ENCODE data around the gene SULF2.
"Not testable (repeated sequence)": the region's sequence is repeated elsewhere in the genome, so short reads cannot be mapped to it uniquely, and the experiment has no call there.

The SULF2 gene

DNA sequence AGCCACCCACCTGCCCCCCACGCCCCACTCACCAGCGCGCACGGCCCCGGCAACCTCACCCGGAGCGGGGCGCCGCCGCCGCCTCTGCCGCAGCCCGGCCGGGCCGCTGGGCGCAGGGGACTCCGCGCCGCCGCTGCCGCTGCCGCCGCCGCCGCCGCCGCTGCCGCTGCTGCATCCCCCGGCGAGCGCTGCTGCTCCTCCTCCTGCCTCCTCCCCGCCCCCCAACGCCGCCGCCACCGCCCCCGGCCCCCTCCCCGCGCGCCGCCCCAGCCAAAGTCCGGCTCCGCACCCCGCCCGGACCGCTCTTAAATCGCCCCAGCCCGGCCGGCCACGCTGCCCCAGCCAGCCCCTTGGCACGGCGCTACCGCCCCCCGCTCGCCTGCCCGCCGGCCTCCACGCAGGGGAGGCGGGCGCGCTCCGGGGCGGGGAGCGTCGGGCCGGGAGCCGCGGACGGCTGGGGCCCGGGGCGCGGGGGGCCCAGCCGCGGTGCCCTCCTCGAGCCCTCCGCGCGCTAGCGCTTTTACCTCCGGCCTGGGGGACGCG is at the start of gene SULF2:
SULF2 (minus strand) TSS at position 171 of the 543 bp plus-strand sequence. CDS start 28,118 bp downstream, outside the sequence.
- DNase-seq, result no peak

DNA sequence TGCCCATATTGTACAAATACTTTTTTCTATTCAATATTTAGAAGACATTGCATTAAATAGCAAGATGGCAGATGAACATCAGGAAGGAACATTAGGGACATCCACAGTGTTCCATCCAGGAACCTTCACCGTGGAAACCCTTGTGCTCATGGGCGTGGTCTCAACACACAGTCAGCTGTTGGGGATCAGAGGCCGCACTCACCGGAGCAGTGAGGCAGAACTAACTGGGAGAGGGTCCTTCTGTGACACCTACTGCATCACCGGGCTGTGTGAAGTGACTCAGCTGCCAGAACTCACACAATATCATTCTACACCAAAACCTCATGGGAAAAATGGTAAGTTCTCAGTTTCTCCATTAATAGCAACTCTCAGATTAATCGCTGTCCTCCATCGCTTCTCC is 46.4 kb upstream of the SULF2 start:
- not testable (repeated sequence) for DNase-seq

DNA sequence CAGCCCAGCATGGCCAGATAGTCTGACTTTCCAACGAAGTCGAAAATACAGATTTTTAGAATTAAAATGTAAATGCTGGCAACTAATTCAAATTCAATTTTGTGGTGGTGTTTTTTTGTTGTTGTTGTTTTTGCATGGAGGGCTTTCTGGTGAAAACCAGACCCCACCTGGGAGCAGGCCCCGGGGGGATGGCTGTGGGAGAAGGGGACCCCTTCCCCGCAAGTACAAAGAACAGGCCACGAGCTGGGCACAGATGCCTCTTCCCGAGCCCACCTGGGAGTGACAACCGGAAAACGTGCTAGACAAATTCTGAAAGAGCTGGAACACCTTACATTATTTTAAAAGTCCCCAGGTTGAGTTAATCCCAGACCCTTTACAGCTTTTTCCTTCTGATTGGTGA is 41.4 kb upstream of the SULF2 start:
- not testable (repeated sequence) for DNase-seq

DNA sequence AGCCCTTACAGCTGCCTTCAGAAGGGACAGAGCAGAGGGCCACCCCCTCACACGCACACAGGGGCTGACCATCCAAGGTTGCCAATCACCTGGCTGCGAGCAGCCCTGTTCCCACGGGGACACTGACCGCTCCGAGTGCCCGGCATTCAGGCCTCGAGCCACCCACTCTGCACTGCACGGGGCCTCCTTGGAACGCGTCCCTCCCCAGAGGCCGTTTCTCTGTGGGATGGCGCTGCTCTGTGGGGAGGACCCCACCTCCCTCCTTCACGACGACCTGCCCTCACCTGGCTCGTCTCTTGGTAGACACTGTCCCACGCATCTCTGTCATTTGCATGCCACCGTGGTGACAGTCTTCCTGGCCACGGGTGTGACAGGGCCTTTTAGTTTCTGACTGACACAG is 40.7 kb upstream of the SULF2 start:
- DNase-seq, result not testable (repeated sequence)

DNA sequence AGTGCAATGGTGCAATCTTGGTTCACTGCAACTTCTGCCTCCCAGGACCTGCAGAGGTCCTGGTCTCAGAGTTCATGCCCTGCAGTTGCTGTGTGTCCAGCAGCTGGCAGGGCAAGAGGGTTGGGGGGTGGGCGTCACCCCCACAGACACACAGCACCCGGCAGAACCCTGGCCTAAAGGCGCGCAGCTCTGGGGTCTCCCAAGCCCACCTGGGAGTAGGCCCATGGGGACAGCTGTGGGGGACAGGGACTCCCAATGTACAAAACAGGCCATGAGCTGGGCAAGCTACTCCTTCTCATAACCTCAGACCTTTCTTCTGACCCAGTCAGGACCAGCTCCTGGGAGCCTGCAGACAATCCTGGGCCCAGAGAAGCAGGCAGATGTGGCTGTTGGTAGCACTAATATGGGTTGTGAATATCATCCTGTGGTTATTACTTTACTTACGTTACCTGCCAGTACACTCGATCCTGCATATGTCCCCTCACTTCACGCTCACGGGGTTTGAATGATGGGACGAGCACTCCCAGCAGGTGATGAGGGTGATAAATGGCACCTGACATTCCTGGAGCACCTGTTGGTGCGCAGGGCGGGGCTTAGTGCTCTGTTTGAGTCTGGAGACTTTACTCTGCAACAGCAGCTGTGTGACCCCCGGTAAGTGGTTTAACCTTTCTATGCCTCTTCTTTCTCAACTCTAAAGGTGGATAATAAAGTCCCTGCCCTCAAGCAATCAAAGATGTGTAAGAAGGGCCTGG is 39.9 kb upstream of the SULF2 start:
- DNase-seq, result no peak

DNA sequence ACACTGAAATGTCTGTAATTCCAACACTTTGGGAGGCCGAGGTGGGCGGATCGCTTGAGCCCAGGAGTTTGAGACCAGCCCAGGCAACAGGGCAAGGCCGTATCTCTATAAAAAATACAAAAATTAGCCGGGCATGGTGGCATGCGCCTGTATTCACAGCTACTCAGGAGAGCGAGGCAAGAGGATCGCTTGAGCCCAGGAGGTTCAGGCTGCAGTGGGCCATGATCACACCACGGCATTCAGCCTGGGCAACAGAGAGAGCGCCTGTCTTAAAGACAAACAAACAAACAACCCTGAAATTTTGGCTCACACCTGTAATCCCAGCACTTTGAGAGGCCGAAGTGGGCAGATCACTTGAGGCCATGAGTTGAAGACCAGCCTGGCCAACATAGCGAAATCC is 38.7 kb upstream of the SULF2 start:
- not testable (repeated sequence) for DNase-seq

DNA sequence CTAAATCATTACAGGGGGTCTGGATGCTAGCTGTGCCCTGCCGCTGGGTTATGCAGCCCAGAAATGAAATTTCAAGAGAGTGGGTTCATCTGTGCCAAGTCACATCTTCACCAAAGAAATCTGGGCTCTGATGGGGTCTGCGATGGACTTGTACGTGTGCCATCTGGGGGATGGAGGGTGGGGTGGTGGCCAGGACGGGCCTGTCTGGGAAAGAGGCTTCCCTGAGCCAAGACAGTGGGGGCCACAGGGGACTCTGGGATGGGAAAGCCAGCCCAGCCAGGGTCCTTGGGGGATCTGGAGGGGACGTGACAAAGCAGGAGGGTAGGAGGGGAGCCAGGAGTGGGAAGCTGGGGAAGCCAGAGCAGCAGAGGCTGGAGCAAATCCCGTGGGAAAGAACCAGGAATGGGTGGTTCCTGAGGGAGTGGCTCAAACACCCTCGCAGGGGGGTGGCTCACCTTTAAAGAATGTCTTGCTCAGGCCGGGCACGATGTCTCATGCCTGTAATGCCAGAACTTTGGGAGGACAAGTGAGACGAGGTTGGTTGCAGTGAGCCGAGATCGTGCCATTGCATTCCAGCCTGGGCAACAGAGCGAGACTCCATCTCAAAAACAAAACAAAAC is 36.3 kb upstream of the SULF2 start:
- DNase-seq, result no peak

DNA sequence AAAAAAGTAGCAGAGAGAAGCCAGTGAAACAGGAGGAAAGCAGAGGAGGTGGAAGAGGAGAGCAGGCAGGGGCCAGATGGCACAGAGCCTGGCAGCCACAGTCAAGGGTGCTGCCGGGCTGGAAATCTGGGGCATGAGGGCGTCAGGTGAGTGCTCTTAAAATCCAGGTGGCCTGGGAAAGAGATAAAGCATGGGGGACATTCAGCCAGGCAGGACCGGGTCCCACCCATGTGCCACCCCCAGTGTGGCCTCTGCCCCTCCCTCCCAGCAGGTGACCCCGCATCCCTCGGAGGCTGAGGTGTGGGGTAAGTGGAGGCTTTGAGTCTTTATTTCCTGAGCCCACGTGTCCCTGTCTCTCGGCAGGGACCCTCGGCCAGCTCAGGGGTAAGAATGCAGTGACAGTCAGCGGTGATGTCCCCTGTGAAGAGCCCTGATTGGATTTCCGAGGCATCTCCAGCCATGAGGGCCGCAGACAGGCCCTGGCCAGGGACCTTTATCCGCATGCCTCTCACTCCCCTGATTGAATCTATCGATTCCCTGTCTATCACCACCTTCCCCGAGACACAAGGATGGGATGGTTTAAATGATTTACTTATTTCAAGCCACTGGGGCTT is 33.8 kb upstream of the SULF2 start:
- no peak for DNase-seq

DNA sequence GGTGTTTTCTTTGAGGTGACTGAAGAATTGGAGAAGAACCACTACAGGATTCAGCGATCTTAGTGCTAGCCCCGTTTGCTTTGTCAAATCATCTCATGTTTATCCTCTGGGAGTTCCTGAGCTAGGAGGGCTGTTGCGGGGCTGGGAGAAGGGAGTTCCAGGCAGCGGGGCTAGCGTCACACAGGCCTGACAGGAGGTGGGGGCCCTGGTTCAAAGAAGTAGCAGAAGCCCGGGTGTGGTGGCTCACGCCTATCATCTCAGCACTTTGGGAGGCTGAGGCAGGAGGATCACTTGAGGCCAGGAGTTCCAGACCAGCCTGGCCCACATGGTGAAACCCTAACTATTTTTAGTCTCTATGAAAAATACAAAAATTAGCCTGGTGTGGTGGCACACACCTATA is 33.2 kb upstream of the SULF2 start:
- no peak for DNase-seq

DNA sequence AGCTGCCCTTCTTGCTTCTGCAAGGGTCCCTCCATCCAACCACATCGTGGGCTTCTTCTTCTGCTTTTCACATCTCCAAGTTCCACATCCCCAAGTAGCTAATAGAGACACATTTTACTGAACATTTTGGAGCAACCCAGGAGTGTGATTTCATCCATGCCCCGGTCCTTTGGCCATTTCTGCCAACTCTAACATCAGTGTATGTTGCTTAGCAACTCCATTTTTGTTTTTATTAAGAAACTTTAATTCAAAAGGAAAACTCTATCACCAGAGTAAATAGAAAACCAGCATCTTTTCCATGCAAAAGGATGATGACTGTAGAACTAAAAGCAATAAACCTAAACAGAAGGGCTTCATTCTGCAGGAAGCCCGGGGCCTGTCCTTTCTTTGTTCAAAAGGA is 32.7 kb upstream of the SULF2 start:
- DNase-seq, result no peak

DNA sequence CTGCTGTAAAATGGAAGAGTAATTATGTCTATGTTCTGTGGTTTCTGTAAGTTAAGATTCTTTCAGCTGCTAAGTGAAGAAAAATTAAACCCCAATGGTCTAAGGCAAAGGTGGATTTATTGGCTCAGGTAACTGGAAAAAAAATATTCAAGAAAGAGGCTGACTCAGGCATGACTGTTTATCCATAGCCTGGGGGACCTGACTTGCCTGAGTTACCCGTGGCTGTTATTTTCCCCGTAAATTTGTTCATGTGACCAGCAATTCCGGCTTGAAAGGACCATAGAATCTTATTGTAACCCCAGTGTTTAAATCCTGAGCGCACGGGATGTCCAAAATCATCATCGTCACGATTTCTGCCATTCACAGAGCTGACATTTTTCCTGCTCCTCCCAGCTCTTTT is 32.3 kb upstream of the SULF2 start:
- no peak for DNase-seq

DNA sequence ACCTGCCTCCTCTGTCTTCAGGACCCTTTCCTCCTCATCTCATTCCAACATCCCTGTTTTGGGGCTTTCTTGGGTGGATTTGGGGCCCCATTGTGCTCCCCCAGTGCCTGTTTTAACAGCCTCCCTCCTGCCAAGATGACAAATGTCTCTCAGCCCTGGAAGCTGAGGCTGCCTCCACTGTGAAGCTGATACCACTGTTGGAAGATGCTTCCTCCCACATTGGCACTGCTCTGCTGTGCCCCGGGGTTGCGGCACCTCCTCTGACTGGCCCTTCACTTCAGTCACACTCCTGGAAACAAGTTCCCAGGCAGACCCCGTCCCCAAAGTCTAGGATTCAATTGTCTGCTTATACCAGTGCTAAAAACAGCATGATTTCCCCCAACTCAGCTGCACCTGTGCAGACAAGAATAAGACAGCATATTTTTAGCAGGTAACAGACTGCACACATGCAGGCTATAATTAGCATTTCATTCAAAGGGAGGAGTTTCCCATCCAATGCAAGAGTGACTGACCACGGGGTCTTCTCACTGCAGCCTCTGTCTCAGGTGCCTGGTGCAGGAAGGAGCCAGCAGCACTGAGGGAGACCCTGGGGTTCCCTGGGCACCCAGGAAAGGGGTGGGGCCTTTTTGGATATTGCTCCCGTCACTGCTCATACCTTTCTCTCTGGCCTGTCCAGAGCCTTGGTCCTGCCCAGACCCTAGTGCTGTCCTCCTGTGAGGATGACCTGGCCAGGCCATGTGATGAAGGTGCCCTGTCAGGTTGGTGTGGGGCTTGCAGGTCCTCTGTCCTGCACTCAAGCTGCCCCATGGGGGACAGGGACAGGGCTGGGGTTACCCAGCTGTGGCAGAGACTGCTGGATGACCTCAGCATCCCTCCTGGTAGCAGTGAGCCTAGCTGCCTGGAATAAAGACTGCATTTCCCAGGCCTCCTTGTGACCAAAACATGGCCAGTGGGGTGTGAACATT is 31.5 kb upstream of the SULF2 start:
- no peak for DNase-seq

DNA sequence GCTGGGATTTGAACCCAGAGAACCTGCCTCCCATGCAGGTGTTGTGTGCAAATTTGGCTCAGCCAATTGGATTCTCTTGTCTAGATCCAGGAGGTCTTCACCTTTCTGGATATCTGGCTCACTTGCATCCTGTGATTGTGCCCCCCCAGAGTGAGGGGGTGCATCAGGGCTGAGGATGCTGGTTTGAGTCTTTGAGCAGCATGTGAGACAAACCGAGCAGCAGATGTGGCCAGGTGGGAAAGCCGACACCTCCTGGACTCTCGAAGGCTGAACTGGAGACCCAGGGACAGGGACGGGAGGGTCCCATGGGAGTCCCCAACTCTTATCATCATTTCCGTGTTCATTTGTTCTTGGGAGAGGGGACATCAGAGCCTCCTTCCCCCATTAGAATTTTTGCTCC is 30.6 kb upstream of the SULF2 start:
- DNase-seq, result no peak

DNA sequence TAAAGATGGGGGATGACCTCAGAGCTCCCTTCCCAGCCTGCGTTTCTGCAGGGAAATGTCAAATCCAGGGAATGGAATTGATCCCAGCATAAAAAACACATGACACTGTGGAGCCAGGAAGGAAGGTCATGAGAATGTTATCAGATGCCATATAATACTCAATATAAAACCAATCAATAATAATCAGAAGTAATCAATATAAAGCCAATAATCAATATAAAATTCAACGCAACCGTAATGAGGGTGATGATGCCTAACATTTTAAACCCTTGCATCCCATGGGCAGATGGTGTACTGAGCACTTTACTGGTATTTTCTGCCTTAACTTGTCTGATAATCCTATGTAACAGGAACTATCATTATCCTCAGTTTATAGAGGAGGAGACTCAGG is 30.1 kb upstream of the SULF2 start:
- DNase-seq, result no peak

DNA sequence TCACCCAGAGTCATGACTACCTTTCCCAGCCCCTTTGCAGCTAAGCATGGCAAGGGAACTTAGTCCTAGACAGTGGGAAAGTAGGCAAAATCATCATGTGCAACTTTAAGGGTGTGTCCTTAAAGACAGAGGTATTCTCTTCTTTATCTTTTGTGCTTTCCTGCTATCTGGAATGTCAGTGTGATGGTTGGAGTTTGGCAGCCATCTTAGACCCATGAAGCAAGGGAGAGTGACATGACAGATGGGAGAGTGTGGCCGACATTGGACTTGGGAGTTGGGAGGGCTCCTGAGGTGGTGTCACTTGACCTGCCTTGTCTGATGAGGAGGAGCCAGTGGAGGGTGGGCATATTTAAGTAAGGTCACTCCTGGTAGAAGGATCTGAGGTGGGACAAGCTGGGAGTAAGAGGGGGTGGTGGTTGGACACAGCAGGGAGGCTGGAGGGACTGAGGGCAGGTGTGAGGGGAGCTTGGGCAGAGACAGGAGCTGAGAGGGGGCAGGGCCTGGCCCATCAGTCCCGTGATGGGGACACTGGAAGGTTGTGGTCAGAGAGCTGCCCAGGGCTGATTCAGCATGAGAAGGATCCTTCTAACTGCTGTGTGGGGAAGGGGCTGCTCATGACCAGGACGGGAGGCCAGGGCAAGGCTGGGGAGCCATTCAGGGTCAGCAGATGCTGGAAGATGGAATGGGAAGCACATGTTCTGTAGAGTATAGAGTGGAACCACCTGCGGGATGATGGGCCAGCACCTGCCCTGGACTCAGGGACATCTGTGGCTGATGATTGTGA is 29.5 kb upstream of the SULF2 start:
- no peak for DNase-seq

DNA sequence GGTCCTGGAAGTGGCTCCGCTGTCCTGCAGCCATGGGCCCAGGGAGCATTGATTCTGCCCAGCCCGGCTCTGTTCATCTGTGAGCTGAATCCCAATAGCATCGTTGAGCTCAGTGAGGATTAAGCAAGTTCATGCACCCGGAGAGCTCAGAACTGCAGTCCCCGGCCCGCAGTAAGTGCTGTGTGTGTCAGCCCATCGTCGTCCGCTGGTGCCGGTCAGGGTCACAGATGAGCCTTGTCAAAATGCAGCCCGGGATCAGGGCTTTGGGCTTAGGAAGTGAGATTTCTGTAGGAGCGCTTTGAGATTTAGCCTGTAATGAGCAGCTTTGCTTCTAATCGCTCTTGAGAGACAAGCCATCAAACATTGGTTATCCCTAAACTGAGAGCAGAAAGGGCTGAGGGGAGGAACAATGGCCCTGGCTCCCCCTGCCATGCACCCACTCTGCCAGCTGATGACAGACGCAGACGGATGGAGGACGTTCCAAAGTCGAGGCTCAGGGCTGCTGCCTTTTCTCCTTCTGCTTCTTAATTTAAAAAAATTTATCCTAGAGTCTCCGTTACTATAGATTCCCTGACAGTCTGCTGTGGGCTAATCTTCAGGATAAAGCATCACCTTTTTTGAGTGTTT is 25.6 kb upstream of the SULF2 start:
- no peak for DNase-seq

DNA sequence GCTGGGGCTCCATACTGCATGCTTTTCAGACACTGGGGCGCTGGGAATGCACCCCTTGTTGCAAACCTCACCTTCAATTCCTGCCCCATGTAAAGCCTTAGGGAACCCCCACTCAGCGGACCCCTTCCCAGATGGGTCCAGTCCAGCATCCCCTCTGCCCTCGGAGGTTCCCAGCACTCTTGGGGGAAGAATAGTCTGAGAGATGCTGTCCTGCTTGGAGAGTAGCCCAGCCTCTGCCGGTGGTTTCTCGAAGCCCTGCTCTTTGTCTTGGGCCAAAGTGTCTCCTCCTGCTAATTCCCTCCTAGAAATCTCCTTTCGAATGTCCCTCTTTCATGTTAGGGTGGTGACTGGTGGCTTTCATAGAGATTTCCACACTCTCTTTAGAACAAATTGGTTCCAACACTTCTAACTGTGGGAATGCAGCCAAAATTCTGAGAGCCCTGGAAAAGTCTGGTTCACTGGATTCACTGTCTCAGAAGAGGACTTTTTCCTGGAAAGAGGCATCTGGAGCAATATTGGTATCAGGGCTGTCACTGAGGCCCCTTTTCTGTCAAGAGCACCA is 24.9 kb upstream of the SULF2 start:
- peak; percentile 33 for DNase-seq

DNA sequence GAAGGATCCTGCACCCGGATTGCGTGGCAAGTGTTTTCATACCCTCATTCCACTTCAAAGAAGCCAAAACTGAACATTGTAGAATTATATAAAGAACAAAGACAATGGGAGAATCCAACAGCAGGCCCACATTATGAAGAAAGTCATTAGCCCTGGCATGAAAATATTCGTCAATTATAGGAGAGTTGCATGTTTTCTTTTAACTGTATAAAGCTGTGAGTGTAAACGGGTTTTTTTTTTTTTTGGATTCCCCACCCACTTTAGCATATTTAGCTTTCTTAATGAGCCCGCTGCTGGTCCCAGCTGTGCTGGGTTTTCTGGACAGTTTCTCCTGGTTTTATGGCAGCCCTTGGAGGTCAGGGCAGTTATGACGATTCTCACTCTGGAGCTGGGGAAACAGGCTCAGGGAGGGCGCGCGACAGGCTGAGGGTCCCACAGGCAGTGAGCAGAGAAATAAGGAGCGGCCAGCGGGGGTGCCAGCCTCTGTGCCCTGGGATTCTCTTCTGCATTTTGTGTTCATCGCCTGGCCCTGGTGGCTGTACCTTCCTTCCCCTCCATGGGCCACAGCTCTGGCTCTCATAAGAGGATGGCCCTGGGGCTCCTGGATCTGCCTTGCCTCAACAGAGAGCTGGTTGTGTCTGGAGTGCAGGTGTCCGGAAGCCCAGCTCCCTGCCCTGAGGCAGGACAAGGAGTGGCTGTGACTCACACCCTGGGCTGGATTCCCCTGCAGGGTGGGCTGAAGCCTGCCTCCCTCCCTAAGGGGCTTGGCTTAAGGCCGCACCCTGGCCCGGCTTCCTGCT is 24.1 kb upstream of the SULF2 start:
- no peak for DNase-seq

DNA sequence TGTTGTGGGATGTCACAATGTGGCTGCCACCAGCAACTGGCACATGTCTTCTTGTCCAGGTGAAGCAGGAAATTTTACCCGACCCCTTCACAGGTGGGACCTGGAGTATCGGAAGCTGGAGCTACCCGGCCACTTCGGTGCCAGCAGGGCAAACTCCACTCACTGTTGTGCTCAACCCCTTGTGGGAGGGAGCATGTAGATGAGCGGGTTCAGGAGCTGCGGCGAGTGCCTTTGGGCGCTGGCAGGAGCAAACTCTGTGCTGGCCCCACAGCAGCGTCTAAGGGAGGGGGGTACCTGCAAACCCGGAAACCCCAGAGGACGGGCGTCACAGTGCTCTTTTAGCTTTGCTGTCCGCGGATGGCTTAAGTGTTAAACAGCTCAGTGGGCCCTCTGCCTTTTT is 20.7 kb upstream of the SULF2 start:
- DNase-seq, result no peak

DNA sequence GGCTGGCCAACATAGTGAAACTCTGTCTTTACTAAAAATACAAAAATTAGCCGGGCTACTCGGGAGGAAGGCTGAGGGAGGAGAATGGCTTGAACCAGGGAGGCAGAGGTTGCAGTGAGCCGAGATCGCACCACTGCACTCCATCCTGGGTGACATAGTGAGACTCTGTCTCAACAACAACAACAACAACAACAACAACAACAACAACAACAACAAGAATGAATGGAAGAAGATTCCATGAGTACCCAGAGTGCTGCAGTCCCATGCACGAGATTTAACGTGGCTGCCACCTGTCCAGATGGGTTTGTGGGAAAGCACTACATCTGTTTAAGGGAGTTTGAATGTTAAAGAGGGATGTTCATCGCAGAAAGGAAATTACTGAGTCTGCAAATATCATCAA is 19.7 kb upstream of the SULF2 start:
- not testable (repeated sequence) for DNase-seq
